ENCODE results near the gene ALDH1A3.

Gene ALDH1A3

DNA sequence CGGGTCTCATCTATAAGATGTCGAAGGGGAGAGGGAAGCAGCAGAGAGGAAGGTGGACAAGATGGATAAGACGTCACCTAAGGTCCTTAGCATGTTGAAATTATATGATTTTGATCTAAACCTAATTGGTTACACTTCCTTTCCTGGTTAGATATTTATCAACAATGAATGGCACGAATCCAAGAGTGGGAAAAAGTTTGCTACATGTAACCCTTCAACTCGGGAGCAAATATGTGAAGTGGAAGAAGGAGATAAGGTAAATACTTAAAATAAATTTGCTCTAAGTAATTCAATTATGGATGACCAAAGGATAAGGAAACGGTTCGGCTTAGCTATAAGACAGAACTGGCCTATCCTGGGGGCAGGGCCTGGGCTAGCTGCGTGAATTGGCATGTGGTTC, 5.5 kb downstream of the ALDH1A3 start:
- DNase-seq: no peak

- no peak for DNase-seq
These were observed 6.2 kb downstream of the ALDH1A3 start for GRCh38 chr15:100885811-100886210.

GRCh38 chr15:100887211-100887913, 7.7 kb downstream of the ALDH1A3 start:
- DNase-seq: no peak

- no peak for DNase-seq
These were observed 9.9 kb downstream of the ALDH1A3 start for GRCh38 chr15:100889385-100890050.

GRCh38 chr15:100890051-100890720, 10.6 kb downstream of the ALDH1A3 start:
- no peak for DNase-seq

DNA sequence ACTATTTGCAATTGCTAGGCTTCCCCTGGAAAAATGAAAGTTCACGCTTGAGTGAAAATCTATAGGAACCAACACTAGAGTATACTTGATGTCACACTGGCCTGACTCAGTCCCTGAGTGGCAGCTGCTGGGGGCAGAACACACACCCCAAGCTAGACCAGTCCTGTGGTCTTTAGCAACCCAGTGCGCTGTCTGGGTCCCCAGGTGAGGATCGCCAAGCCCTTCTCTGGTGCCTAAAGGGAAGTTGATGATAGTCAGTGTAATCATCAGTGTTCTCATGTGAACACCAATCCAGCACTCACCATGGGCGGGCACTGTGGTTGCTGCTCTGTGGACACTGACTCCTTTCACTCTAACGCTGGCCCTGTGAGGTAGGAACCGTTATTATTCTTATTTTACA, 11.2 kb downstream of the ALDH1A3 start:
- no peak for DNase-seq

DNA sequence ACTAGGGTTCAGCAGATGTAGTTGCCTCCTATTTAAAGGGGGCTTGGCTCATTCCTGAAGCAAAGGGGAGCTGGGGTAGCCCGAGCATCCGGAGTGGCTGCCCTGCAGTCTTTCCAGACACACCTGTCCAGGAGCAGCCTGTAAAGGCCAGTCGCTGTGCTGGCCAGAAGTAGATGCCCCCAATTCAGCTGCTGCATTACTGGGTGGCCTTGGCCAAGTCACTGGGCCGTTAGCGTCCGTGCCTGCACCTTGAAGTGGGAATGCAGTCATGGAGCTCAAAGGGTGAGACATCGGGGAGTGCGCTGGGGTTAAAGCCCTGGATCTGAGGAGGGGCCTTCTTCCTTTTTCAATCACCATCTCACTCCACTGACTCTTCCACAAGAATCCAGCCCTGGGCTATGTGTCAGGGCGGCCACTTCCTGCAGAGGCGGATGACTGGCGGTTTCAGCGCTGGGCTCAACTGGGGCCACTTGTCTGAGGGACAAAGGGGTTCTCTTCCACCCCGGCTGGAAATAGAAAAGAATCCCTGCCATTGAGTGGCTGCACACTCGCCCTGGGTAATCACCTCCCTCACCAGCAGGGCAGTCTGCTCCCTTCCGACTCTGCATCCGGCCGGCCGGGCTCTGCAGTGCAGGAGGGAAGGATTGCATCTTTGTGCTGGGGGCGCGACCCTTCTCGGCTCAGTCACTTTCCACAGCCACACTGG, 11.8 kb downstream of the ALDH1A3 start:
- no peak for DNase-seq

DNA sequence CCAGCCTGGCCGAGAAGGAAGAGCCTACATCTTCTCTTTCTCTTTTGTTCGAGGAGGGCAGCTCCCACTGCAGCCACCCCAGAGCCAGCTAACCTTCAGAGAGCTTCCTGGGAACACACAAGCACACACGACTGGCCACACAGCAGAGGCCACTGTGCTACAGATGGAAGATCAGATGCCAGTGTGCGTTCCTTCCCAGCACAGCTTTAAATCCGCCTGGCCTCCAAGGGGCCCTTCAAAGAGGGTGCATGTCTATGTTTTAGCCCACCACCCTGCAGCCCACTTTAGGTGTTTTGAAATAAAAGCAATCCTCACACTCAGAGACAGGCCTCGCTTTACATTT, 12.4 kb downstream of the ALDH1A3 start:
- DNase-seq: no peak

DNA sequence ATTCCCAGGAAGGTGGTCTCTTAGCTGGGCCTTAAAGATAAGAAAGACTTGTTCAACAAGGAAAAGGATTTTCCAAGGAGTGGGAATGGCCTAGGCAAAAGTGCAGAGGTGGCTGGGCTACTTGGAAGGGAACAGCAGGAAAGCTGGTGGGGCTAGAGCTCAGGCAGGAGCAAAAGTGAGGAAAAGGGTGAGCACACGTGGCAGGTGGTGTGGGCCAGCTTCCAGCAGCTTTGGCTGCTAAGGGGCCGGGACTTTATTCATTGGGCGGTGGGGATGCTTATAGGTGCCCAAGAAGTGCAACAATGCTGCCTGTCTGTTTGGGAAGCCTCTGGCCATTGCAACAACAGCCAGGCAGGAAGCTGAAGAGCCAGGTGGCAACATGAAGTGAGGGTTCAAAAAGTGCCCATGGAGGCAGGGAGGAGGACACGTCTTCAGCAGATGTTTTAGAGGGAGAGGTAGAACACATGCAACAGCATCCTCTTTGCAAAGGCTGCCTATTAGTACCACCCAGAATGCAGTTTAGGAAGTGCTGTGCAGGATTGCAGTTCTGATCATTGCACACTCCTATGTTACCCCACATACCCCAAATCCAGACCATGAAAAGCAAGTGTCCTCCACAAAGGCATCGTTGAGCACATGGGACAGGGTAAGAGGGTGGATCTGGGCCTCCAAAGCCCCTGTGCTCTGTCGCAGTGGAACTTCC, 13.8 kb downstream of the ALDH1A3 start:
- DNase-seq: no peak

DNA sequence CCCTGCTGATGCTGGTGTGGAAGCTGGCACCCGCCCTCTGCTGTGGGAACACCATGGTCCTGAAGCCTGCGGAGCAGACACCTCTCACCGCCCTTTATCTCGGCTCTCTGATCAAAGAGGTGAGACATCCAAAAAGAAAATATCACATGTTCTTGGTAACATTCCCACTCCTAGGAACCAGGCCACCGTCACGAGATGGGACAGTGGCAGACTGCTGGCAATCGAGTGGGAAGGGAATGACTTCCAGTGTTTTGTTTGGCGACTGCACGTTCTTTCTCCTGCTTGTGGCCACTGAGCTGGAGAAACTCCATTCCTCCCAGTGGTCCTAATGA, 14.3 kb downstream of the ALDH1A3 start:
- no peak for DNase-seq

- no peak for DNase-seq
These were observed 16.1 kb downstream of the ALDH1A3 start for GRCh38 chr15:100895721-100896120.

GRCh38 chr15:100897221-100898151, 17.9 kb downstream of the ALDH1A3 start:
- DNase-seq: no peak

GRCh38 chr15:100898152-100898490, 18.5 kb downstream of the ALDH1A3 start:
- DNase-seq: no peak

DNA sequence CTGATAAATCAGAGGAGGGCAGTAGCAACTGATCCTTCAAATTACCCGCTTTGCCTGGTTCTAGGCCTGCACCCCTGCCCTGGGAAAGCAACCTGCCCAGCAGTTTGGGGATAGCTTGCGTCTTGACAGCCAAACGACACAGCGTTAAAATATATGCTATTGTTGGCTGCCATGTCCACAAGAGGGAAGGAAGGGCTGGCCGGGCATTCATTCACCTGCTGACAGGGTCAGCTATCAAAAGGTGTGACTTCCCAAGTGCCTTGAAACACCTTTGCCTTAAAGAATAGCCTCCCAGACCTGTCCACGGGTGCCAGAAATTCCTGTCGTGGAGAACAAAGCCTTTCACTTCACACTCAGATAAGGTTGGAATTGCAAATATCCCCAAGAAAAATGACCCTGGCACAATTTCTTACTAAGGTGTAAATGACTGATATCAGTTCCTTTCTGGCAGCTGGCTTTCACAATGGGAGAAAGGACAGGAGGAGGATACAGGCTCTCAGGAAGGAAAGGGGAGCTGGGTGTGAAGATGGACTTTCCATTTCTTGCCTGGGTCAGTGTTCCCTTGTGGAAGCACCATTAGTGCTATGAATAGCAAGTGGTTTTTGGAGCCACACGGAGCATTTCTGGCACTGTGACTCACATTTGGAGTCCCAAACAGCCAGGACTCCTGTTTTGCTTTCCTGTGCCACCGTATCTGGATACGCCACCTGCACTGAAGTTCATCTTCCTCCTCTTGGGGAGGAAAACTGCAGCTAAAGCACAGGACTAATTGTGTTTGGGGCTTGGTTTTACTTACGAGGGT, 19.2 kb downstream of the ALDH1A3 start:
- DNase-seq: no peak

- DNase-seq: no peak
These were observed 20.0 kb downstream of the ALDH1A3 start for GRCh38 chr15:100899601-100900000.

DNA sequence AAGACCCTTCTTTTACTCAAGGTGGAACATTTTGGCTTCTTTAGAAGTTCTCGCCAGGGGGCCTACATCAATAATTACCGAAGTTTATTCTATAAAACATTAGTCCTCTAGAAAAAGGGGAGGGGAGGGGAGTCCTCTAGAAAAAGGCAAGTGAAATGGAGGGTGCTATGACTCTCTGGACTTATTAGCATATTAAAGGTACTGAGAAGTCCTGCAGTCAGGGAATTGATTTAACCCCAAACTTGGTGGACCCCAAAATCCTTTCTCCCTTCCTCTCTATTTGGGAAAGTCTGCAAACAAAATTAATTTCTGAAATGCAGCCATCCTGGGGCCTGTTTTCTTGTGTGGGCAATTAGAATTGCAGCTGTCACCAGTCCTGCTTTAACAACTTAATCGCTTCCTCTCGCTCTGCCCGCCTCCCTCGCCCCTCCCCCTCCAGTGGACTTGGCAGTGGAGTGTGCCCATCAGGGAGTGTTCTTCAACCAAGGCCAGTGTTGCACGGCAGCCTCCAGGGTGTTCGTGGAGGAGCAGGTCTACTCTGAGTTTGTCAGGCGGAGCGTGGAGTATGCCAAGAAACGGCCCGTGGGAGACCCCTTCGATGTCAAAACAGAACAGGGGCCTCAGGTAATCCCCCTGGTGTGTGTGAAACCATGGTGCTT, 20.6 kb downstream of the ALDH1A3 start:
- no peak for DNase-seq

DNA sequence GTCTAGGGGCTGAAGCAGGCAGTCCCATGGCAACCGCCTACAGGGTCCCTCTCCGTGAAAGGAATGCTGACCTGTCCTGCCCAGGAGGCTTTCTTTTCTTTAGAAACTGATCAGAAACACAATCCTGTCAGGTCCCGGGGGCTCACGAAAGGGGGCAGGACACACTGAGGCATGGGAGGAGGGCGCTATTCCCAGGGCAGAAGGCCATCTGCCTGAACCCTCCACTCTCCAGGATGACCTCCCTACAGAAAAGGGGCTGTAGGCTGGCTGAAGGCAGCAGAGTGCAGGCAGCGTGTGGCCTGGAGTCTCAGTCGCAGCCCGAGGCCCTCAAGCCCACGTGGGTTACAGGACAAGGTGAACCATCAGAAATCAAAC, 21.2 kb downstream of the ALDH1A3 start:
- no peak for DNase-seq

- DNase-seq: no peak
These were observed 21.7 kb downstream of the ALDH1A3 start for GRCh38 chr15:100901296-100901695.

- DNase-seq: no peak
These were observed 22.2 kb downstream of the ALDH1A3 start for GRCh38 chr15:100901702-100902435.
